ENCODE measurements around the gene CYP2E1. TPM values are rescaled to one million over a fixed set of nuclear protein-coding genes. Genes with fewer than 3 reads are reported as not detected.
"Not testable (repeated sequence)": the region's sequence is repeated elsewhere in the genome, so short reads cannot be mapped to it uniquely, and the experiment has no call there.

Gene CYP2E1
- total RNA-seq, 1 experiment from 2014 or later = 0.37 TPM

DNA sequence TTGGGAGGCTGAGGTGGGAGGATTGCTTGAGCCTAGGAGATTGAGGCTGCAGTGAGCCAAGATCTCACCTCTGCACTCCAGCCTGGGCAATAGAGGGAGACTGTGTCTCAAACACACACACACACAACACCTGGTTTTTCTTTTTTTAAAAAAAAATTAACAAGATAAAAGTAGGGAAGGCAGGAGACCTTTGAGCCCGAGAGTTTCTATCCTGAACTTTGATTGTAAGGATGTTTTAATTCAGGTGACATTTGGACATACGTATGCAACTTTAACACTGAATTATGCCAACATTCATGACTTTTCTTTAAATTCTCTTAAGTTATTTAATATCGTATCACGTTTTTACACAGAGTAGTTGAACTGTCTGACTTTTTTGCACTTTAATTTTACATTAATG, 11.7 kb upstream of the CYP2E1 start:
- no peak overlapping the region for H3K27ac ChIP-seq
- no peak for DNase-seq (ENCODE audit: low read depth in 1 of 2, low spot score in 2 of 2)
- H3K4me1 ChIP-seq (replicated peaks) = peaks cover 2% of the 10 kb centered on the region

DNA sequence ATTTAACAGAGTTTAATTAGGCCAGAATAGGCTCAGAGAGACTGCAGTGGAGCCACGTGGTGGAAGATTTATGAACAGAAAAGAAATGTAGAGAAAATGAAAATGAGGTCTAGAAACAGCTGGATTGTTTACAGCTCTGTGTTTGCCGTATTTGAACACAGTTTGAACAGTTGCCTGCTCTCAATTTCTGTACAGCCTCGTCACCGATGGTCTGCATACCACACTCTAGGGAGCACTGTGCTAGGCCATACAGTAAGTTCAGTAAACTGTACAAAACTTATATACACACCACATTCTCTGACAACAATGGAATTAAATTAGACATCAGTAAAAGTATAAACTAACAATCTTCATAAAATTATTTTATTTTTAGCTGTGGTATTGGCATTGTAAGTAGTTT, 11.1 kb upstream of the CYP2E1 start:
- no peak for DNase-seq (ENCODE audit: low read depth in 1 of 2, low spot score in 2 of 2)
- Histone ChIP-seq H3K36me3 (no peaks in the 10 kb centered on the region), H3K9me3 (replicated peaks) (no peaks in the 10 kb centered on the region; the same call in 1 of the 2 replicates), H3K27ac (no peak overlapping the region), H3K4me3 (no peak overlapping the region), H3K27me3 (replicated peaks) (peaks cover 3% of the 10 kb centered on the region), H3K4me1 (replicated peaks) (peaks cover 4% of the 10 kb centered on the region)

More for the DNA sequence above, 11.7 kb upstream of the CYP2E1 start:
- H3K9me3 ChIP-seq (replicated peaks) = no peaks in the 10 kb centered on the region; the same call in 1 of the 2 replicates
- no peaks in the 10 kb centered on the region for H3K36me3 ChIP-seq
- no peak overlapping the region for H3K4me3 ChIP-seq
- peaks cover 3% of the 10 kb centered on the region for H3K27me3 ChIP-seq (replicated peaks)

DNA sequence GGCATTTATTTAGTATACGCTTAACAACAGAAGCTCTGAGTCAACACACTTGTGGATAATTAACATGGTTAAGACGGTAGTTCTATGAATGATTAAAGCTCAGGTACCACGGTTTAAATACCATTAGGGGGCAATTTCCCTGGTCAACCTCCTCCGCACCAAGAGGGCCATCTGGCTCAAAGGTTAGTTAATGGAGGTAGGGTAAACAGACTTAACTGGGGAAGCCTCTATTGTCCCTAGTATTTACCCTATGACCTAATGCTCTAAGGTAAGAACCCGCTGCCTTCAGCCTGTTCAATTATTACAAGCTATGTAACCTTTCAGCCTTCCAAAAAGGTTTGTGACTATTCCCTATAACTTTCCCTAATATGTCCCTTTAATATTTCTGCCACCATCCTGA, 8.6 kb upstream of the CYP2E1 start:
- not testable (repeated sequence) for H3K27me3 ChIP-seq (replicated peaks); H3K9me3 ChIP-seq (replicated peaks); DNase-seq (ENCODE audit: low read depth in 1 of 2, low spot score in 2 of 2); H3K4me1 ChIP-seq (replicated peaks); H3K4me3 ChIP-seq; H3K27ac ChIP-seq; H3K36me3 ChIP-seq

DNA sequence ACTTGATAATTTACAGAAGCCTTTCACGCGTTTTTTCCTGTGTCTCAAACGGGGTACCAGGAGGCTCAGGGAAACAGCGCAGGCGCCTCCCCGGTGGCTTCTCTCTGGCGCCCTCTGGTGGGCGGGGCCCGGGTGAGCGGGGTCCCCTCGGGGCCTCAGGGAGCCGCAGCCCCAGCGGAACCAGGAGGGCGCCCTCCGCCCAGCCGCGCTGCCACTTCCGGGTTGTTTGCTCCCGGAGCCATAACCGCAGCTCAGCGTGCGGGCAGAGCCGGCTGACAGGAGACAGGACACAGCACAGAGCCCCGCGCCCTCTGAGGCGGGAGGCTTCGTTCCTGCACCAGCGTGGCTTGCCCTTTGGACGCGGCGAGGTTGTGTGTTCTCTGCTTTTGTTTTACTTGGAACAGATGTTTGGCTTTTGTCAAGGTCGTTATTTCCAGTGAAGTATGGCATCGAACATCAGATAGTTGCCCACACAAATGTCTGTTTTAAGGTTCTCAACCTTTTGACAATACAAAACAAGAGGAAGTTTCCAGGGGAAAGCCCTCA, 6.9 kb upstream of the CYP2E1 start:
- no peaks in the 10 kb centered on the region; the same call in none of the 2 replicates for H3K27me3 ChIP-seq (replicated peaks)
- peak; percentile 78 to 81 for DNase-seq (ENCODE audit: low read depth in 1 of 2, low spot score in 2 of 2)
- H3K4me1 ChIP-seq (replicated peaks) = peaks cover 4% of the 10 kb centered on the region
- no peaks in the 10 kb centered on the region; the same call in 1 of the 2 replicates for H3K9me3 ChIP-seq (replicated peaks)
- peak overlapping the region; percentile 34 for H3K4me3 ChIP-seq
- no peaks in the 10 kb centered on the region for H3K36me3 ChIP-seq
- no peak overlapping the region for H3K27ac ChIP-seq

DNA sequence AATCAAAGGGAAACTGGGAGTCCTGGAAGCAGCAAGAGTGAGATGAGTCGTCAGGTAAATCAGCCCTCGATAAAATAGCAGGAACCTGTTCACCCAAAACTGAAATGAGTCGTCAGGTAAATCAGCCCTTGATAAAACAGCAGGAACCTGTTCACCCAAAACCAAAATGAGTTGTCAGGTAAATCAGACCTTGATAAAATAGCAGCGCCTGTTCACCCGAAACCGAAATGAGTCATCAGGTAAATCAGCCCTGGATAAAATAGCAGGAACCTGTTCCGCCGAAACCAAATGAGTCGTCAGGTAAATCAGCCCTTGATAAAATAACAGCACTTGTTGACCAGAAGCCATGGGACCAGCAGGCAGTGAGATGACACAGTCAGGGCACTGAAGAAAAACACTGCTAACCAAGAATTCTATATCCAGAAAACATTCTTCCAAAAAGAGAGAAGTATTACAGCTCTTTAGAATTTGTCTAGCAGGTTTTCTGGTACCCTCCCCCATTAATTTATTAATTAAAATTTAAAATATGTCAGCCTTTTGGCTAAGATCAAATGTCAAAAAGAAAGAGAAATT, 3.4 kb upstream of the CYP2E1 start:
- no peaks in the 10 kb centered on the region for H3K36me3 ChIP-seq
- no peak overlapping the region for H3K27ac ChIP-seq
- H3K9me3 ChIP-seq (replicated peaks) = no peaks in the 10 kb centered on the region

DNA sequence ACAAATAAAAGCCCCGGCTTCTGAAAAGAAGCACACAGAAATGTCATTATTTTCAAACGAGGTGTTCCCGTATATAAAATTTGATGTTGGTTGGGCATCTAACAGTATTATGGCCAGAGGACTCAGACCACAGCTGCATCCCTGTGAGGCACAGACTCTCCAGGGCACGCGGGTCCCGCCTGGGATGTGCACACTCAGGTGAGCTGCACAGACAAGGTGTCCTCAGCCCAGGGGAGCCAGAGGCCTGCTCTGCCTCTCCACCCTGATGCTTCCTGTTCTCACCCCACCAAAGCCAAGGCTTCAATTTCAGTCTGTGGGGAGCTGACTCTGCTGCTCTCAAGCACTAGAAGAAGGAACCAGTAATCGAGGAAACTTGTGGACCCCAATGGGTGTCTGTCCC, 1.7 kb upstream of the CYP2E1 start:
- Histone ChIP-seq H3K9me3 (replicated peaks) (no peaks in the 10 kb centered on the region), H3K27ac (no peak overlapping the region), H3K36me3 (no peaks in the 10 kb centered on the region), H3K27me3 (replicated peaks) (peaks cover 12% of the 10 kb centered on the region), H3K4me3 (no peak overlapping the region), H3K4me1 (replicated peaks) (peaks cover 2% of the 10 kb centered on the region)
- no peak for DNase-seq (ENCODE audit: low read depth in 1 of 2, low spot score in 2 of 2)

More for the DNA sequence above, 3.4 kb upstream of the CYP2E1 start:
- Histone ChIP-seq H3K4me1 (replicated peaks) (peaks cover 4% of the 10 kb centered on the region), H3K4me3 (no peak overlapping the region), H3K27me3 (replicated peaks) (peaks cover 5% of the 10 kb centered on the region)
- no peak for DNase-seq (ENCODE audit: low read depth in 1 of 2, low spot score in 2 of 2)

DNA sequence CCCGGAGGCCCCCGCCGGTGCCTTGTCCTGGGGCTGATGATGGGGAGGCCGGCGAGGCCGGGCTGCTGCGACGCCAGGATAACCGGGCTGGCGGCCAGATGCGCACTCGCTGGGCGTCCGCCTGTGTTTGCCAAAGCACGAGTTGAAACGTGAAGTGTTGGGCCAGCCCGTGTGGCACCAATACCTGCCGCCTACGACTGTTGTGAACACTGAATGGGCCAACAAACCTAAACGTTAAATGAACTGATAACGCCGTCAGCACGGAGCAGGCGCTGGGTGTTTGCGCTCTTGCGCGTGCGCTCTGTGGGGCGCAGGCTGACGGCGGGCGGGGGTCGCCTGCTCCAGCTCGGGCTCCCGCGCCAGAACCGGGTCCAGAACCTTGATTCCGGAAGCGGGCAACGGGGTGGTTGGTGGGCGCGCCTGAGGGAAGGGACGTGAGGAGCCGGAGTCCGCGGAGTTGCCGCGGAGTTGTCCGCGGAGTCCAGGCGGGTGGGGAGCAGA, 658 bp downstream of the CYP2E1 start:
- H3K36me3 ChIP-seq = no peaks in the 10 kb centered on the region
- no peaks in the 10 kb centered on the region for H3K4me1 ChIP-seq (replicated peaks)
- H3K27ac ChIP-seq = no peak overlapping the region
- H3K4me3 ChIP-seq = no peak overlapping the region
- peaks cover 12% of the 10 kb centered on the region for H3K27me3 ChIP-seq (replicated peaks)
- DNase-seq (ENCODE audit: low read depth in 1 of 2, low spot score in 2 of 2) = no peak
- no peaks in the 10 kb centered on the region for H3K9me3 ChIP-seq (replicated peaks)

DNA sequence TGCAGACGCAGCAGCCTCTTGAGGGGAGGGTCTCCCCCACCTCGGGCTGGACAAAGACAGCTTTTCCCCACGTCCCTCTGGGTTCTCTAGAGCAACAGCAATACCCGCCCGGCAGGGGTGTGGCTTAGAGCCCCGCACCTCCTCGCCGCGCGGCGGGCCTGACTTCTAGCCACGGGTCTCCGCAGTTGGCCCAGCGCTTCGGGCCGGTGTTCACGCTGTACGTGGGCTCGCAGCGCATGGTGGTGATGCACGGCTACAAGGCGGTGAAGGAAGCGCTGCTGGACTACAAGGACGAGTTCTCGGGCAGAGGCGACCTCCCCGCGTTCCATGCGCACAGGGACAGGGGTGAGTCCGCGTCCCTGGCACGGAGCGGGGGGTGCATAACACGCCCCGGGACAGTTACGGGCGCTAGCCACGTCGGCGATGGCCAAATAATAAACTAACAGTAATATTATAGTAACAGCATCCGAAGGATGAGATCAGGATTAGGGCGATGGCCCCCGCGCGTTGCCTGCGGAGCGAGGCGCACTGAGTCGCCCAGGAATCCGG, 1.2 kb downstream of the CYP2E1 start:
- DNase-seq (ENCODE audit: low read depth in 1 of 2, low spot score in 2 of 2) = no peak
- Histone ChIP-seq H3K4me3 (no peak overlapping the region), H3K36me3 (no peaks in the 10 kb centered on the region), H3K27me3 (replicated peaks) (peaks cover 12% of the 10 kb centered on the region), H3K4me1 (replicated peaks) (no peaks in the 10 kb centered on the region), H3K27ac (no peak overlapping the region), H3K9me3 (replicated peaks) (no peaks in the 10 kb centered on the region)

DNA sequence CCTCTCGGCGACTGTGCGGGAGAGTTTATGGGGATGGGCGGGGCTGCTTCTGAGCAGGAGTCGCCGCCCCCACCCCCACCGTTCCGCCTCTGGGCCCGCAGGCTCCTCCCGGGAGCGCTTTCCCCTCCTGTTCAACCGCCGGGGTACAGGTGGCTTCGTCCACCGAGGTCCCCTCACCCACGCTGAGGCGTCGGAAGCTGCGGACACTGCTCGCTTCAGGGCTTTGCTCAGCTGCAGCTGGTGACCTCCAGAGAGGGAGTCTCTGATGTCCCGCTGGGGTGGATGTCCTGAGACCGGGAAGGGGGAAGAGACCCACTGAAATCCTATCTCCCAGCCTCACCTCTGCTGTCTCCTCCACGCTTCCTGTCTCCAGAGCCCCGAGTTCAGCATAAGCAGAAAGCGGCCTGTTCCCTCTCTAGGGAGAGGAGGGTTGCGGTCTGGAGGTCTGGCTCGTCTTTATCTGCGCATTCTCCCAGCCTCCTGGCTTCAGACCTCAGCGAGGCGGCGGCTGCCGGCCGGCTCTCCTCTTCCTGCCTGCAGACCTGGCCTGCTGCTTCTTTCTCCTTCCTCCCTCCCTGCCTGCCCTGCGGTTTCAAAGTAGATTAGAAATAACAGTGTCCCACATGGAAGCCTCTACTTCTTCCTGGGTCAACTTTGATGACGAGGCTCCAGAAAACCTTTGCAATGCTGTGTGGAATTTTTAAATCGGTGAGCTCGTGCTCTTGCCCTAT, 1.8 kb downstream of the CYP2E1 start:
- Histone ChIP-seq H3K9me3 (replicated peaks) (no peaks in the 10 kb centered on the region), H3K36me3 (no peaks in the 10 kb centered on the region), H3K27me3 (replicated peaks) (peaks cover 12% of the 10 kb centered on the region), H3K4me1 (replicated peaks) (no peaks in the 10 kb centered on the region), H3K27ac (no peak overlapping the region), H3K4me3 (no peak overlapping the region)
- no peak for DNase-seq (ENCODE audit: low read depth in 1 of 2, low spot score in 2 of 2)

DNA sequence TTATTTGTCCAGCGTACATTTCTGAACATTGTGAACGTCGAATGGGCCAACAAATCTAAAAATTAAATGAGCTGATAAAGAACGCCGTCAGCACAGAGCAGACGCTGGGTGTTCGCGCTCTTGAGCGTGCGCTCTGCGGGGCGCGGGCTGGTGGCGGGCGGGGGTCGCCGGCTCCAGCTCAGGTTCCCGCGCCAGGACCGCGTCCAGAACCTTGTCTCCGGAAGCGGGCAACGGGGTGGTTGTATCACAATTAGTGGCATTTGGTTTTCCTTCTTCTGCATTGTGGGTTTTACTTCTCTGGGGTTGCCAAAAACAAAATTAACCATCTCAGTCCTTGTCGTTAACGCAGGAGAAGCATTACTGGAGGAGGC, 2.4 kb downstream of the CYP2E1 start:
- DNase-seq (ENCODE audit: low read depth in 1 of 2, low spot score in 2 of 2) = no peak
- Histone ChIP-seq H3K36me3 (no peaks in the 10 kb centered on the region), H3K27ac (no peak overlapping the region), H3K4me1 (replicated peaks) (no peaks in the 10 kb centered on the region), H3K27me3 (replicated peaks) (peaks cover 12% of the 10 kb centered on the region), H3K4me3 (no peak overlapping the region), H3K9me3 (replicated peaks) (no peaks in the 10 kb centered on the region)

DNA sequence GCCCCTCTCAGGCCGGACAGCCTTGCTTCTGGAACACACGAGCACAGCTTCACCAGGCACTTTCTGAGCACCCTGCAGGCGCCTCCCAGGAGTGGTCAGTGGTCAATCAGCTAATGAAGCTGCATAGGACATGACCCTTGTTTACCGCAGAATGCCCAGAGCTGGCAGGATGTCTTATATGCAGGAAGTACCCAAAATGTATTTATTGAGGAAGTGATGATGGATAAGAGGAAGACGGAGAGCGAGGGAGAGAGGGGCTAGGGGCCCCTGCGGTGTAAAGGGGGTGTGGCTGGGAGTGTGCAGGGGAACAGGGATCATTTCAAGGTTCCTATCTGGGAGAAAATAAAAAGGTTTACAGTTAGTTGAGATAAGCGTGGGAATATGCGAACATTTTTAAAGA, 3.3 kb downstream of the CYP2E1 start:
- Histone ChIP-seq H3K4me1 (replicated peaks) (no peaks in the 10 kb centered on the region), H3K9me3 (replicated peaks) (no peaks in the 10 kb centered on the region), H3K4me3 (no peak overlapping the region), H3K27me3 (replicated peaks) (peaks cover 12% of the 10 kb centered on the region), H3K36me3 (no peaks in the 10 kb centered on the region), H3K27ac (no peak overlapping the region)
- no peak for DNase-seq (ENCODE audit: low read depth in 1 of 2, low spot score in 2 of 2)

DNA sequence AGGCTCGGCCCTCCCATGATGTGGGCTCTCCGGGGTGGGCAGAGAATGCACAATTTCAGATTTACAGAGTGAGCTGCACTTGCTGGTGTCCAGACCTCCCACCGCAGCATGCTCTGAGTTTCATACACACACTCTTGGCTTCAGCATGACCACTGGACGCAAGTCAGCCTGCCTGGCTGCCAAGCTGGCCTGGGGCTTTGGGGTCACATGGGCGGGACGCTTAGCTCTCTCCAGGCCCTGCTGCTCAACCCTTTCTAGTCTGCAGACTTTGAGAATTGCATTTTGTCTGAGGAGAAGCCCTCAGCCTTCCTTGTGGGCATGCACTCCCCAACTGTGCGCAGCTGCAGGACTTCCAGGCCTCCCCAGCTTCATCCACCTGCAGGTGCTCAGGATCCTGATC, 5.7 kb downstream of the CYP2E1 start:
- H3K36me3 ChIP-seq = no peaks in the 10 kb centered on the region
- DNase-seq (ENCODE audit: low read depth in 1 of 2, low spot score in 2 of 2) = no peak

DNA sequence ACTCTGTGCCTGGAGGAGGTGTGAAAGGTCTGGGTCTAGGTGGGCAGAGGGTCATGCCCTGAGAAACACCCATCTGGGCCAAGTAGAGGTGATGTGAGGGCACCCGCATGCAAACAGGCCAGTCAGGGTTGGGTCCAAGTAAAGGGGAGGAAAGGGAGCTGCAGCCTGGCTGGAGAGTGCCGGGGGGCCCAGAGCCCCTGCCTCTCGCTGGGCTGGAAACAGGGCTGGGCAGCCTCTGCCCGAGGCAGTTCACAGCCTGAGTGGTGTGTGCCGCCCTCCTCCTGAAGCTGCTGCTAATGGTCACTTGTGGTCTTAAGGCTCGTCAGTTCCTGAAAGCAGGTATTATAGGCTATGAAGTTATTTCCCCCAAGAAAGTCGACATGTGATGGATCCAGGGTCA, 7.3 kb downstream of the CYP2E1 start:
- Histone ChIP-seq H3K27ac (no peak overlapping the region), H3K9me3 (replicated peaks) (no peaks in the 10 kb centered on the region), H3K36me3 (no peaks in the 10 kb centered on the region), H3K27me3 (replicated peaks) (peaks cover 4% of the 10 kb centered on the region; the same call in 1 of the 2 replicates), H3K4me3 (no peak overlapping the region), H3K4me1 (replicated peaks) (no peaks in the 10 kb centered on the region)
- no peak for DNase-seq (ENCODE audit: low read depth in 1 of 2, low spot score in 2 of 2)

More for the DNA sequence above, 5.7 kb downstream of the CYP2E1 start:
- H3K27me3 ChIP-seq (replicated peaks) = peaks cover 12% of the 10 kb centered on the region
- no peak overlapping the region for H3K27ac ChIP-seq
- H3K4me1 ChIP-seq (replicated peaks) = no peaks in the 10 kb centered on the region
- H3K9me3 ChIP-seq (replicated peaks) = no peaks in the 10 kb centered on the region
- H3K4me3 ChIP-seq = no peak overlapping the region

DNA sequence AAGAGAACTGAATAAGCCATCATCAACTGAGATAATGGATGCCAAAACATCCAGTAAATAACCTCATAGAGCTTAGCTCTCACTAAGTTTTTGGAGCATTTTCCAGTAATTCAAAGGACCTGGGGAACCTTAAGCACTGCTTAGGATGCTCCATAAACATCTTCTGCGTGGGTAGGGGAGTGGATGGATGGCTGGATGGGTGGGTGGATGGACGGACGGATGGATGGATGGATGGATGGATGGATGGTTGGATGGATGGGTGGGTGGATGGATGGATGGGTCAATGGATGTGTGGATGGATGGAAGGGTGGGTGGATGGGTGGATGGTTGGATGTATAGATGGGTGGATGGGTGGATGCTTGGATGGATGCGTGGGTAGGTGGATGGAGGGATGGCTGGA, 9.0 kb downstream of the CYP2E1 start:
- no peak for DNase-seq (ENCODE audit: low read depth in 1 of 2, low spot score in 2 of 2)
- no peaks in the 10 kb centered on the region for H3K27me3 ChIP-seq (replicated peaks)
- no peak overlapping the region for H3K4me3 ChIP-seq
- no peak overlapping the region for H3K27ac ChIP-seq
- no peaks in the 10 kb centered on the region for H3K36me3 ChIP-seq
- no peaks in the 10 kb centered on the region for H3K9me3 ChIP-seq (replicated peaks)
- H3K4me1 ChIP-seq (replicated peaks) = no peaks in the 10 kb centered on the region

Data from SJSA1 (cell line).